ENCODE results near the gene NRSN1. TPM values are rescaled to one million over a fixed set of nuclear protein-coding genes. Genes with fewer than 3 reads are reported as not detected.

The NRSN1 gene
- total RNA-seq, 1 donor from 2014 or later: not detected

GRCh38 chr6:24183584-24183983, 57.6 kb downstream of the NRSN1 start:
- Mint-ChIP-seq H3K27me3 (ENCODE audit: unreplicated experiment) (no peaks in the 10 kb centered on the region), H3K4me3 (ENCODE audit: unreplicated experiment) (no peak overlapping the region), H3K9me3 (ENCODE audit: unreplicated experiment) (no peaks in the 10 kb centered on the region), H3K27ac (ENCODE audit: unreplicated experiment) (no peak overlapping the region), H3K36me3 (ENCODE audit: low read depth, unreplicated experiment) (no peaks in the 10 kb centered on the region), H3K4me1 (ENCODE audit: unreplicated experiment) (no peaks in the 10 kb centered on the region)
- no peak for TF ChIP-seq CTCF (IDR thresholded peaks at IDR 0.05; ENCODE audit: unreplicated experiment)
- DNase-seq (ENCODE audit: low spot score): no peak

- no peak for DNase-seq (ENCODE audit: low spot score)
- no peak for TF ChIP-seq CTCF (IDR thresholded peaks at IDR 0.05; ENCODE audit: unreplicated experiment)
- Mint-ChIP-seq H3K9me3 (ENCODE audit: unreplicated experiment) (no peaks in the 10 kb centered on the region), H3K27ac (ENCODE audit: unreplicated experiment) (no peak overlapping the region), H3K36me3 (ENCODE audit: low read depth, unreplicated experiment) (no peaks in the 10 kb centered on the region), H3K27me3 (ENCODE audit: unreplicated experiment) (no peaks in the 10 kb centered on the region), H3K4me1 (ENCODE audit: unreplicated experiment) (no peaks in the 10 kb centered on the region), H3K4me3 (ENCODE audit: unreplicated experiment) (no peak overlapping the region)
These were observed 60.3 kb downstream of the NRSN1 start for GRCh38 chr6:24186349-24186748.

GRCh38 chr6:24187965-24188577, 62.1 kb downstream of the NRSN1 start:
- H3K27me3 Mint-ChIP-seq (ENCODE audit: unreplicated experiment): peaks cover under 1% of the 10 kb centered on the region
- no peaks in the 10 kb centered on the region for H3K36me3 Mint-ChIP-seq (ENCODE audit: low read depth, unreplicated experiment)
- no peak for TF ChIP-seq CTCF (IDR thresholded peaks at IDR 0.05; ENCODE audit: unreplicated experiment)
- no peak overlapping the region for H3K4me3 Mint-ChIP-seq (ENCODE audit: unreplicated experiment)
- no peak overlapping the region for H3K27ac Mint-ChIP-seq (ENCODE audit: unreplicated experiment)
- no peak for DNase-seq (ENCODE audit: low spot score)
- no peaks in the 10 kb centered on the region for H3K4me1 Mint-ChIP-seq (ENCODE audit: unreplicated experiment)
- no peaks in the 10 kb centered on the region for H3K9me3 Mint-ChIP-seq (ENCODE audit: unreplicated experiment)

- H3K9me3 Mint-ChIP-seq (ENCODE audit: unreplicated experiment): no peaks in the 10 kb centered on the region
- no peak overlapping the region for H3K4me3 Mint-ChIP-seq (ENCODE audit: unreplicated experiment)
- no peaks in the 10 kb centered on the region for H3K4me1 Mint-ChIP-seq (ENCODE audit: unreplicated experiment)
- no peak for TF ChIP-seq CTCF (IDR thresholded peaks at IDR 0.05; ENCODE audit: unreplicated experiment)
- H3K27ac Mint-ChIP-seq (ENCODE audit: unreplicated experiment): no peak overlapping the region
- DNase-seq (ENCODE audit: low spot score): no peak
- H3K36me3 Mint-ChIP-seq (ENCODE audit: low read depth, unreplicated experiment): no peaks in the 10 kb centered on the region
- H3K27me3 Mint-ChIP-seq (ENCODE audit: unreplicated experiment): peaks cover 2% of the 10 kb centered on the region
These were observed 62.6 kb downstream of the NRSN1 start for GRCh38 chr6:24188578-24189080.

GRCh38 chr6:24191346-24191745, 65.3 kb downstream of the NRSN1 start:
- peaks cover 2% of the 10 kb centered on the region for H3K27me3 Mint-ChIP-seq (ENCODE audit: unreplicated experiment)
- no peaks in the 10 kb centered on the region for H3K4me1 Mint-ChIP-seq (ENCODE audit: unreplicated experiment)
- no peak for TF ChIP-seq CTCF (IDR thresholded peaks at IDR 0.05; ENCODE audit: unreplicated experiment)

More at GRCh38 chr6:24191346-24191745, 65.3 kb downstream of the NRSN1 start:
- Mint-ChIP-seq H3K27ac (ENCODE audit: unreplicated experiment) (no peak overlapping the region), H3K9me3 (ENCODE audit: unreplicated experiment) (no peaks in the 10 kb centered on the region), H3K4me3 (ENCODE audit: unreplicated experiment) (no peak overlapping the region), H3K36me3 (ENCODE audit: low read depth, unreplicated experiment) (no peaks in the 10 kb centered on the region)
- no peak for DNase-seq (ENCODE audit: low spot score)

All from endothelial cell (in vitro differentiated cells).